Measurements from ENCODE around the gene JSRP1.

GRCh38 chr19:2207991-2208860 is 48.0 kb downstream of the JSRP1 start:
- TF ChIP-seq CTCF (IDR thresholded peaks at IDR 0.05): peak in 2 of 4 experiments; percentile 5 to 13
- no peak for TF ChIP-seq POLR2A (IDR thresholded peaks at IDR 0.05)
